ENCODE data around the gene THOC2. TPM values are rescaled to one million over a fixed set of nuclear protein-coding genes. Genes with fewer than 3 reads are reported as not detected.
"Not testable (repeated sequence)": the region's sequence is repeated elsewhere in the genome, so short reads cannot be mapped to it uniquely, and the experiment has no call there.

The THOC2 gene
- 43.3 and 65.8 TPM in 2 replicates for total RNA-seq (2014; rRNA removed; shearing (Covaris generic))

DNA sequence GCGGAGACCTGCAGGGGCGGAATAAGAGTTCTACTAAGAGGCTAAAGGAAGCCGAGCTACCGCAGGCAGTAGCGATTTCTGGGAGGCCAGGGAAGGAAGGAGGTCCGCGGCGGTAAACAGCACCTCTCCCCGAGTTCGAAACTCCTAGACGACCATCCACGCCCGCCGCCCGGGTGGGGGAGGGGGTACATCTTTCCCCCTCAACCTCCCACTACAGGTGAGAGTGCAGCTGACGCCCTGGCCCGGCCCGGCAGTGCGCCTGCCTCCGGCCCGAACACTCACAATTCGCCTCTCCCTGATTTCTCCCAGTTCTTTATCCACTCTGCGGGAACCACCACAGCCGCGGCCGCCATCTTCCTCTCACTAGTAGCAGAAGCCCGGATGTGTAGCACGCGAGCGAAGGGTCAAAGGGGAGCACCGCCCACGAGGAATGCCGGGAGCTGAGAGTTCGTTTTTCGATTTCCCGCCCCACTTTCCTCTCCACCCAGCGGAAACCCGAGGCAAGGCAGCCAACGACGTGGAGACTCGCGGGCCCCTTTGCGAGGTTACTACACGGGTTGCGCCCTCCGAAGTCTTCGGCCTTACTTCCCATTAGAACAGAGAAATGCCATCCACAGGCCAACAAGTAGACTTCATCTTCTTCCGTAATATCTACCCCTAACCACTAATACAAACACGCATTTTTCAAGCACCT lies at the start of gene THOC2:
THOC2 (minus strand) TSS at position 383 of the 694 bp plus-strand sequence; CDS start at position 353, 30 bp downstream.
- H3K36me3 ChIP-seq (replicated peaks; ENCODE audit: control insufficient read depth, insufficient read depth, low read length): no peaks in the 10 kb centered on the region
- DNase-seq: peak; percentile 73
- H3K4me3 ChIP-seq (ENCODE audit: insufficient read depth, low read depth, low read length): peak within 1 kb of the TSS; percentile 79
- H3K27me3 ChIP-seq (ENCODE audit: control insufficient read depth, insufficient read depth, low read length): no peaks in the 10 kb centered on the region

GRCh38 chrX:123781786-123782185 lies 48.9 kb upstream of the THOC2 start:
- DNase-seq; H3K4me3 ChIP-seq (ENCODE audit: insufficient read depth, low read depth, low read length); H3K36me3 ChIP-seq (replicated peaks; ENCODE audit: control insufficient read depth, insufficient read depth, low read length); H3K27me3 ChIP-seq (ENCODE audit: control insufficient read depth, insufficient read depth, low read length): not testable (repeated sequence)

- no peak overlapping the region for H3K4me3 ChIP-seq (ENCODE audit: insufficient read depth, low read depth, low read length)
- H3K36me3 ChIP-seq (replicated peaks; ENCODE audit: control insufficient read depth, insufficient read depth, low read length): no peaks in the 10 kb centered on the region
- no peaks in the 10 kb centered on the region for H3K27me3 ChIP-seq (ENCODE audit: control insufficient read depth, insufficient read depth, low read length)
- no peak for DNase-seq
Observed at GRCh38 chrX:123779908-123780396, 47.1 kb upstream of the THOC2 start.

DNA sequence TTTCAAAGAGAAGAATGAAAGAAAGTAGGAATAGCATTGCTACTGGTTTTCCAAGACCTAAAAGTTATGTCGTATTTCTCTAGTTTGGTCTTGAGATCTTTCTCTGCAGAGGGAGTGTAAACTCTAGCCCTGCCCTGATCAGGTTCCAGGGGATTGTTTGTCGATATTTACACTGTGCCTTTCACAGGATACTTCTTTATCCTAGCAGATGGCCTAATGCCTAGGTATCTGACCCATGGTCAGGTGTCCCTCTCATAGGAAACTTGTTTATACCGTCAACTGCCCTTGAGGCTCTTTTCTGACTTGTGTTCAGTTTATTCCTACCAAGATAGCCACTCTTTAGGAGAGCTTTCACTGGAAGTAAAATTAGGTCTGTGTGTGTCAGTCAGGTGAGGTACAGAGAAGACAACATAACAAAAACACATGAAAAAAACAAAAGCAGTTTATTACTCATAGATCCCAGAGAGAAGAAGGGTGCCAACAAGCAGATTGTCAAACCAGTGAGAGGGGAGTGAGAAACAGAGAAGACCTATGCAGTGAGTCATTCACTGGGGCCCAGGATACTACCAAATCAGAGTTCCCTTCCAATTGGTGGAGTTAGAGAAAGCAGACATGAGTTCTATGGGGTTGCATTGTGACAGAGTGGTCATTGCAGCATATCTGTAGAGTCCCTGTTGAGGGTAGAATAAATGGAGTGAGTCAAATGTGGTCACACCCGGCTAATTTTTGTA lies 40.6 kb upstream of the THOC2 start:
- Histone ChIP-seq H3K27me3 (ENCODE audit: control insufficient read depth, insufficient read depth, low read length) (no peaks in the 10 kb centered on the region), H3K4me3 (ENCODE audit: insufficient read depth, low read depth, low read length) (no peak overlapping the region), H3K36me3 (replicated peaks; ENCODE audit: control insufficient read depth, insufficient read depth, low read length) (no peaks in the 10 kb centered on the region)
- no peak for DNase-seq

- Histone ChIP-seq H3K27me3 (ENCODE audit: control insufficient read depth, insufficient read depth, low read length) (no peaks in the 10 kb centered on the region), H3K4me3 (ENCODE audit: insufficient read depth, low read depth, low read length) (no peak overlapping the region), H3K36me3 (replicated peaks; ENCODE audit: control insufficient read depth, insufficient read depth, low read length) (no peaks in the 10 kb centered on the region)
- no peak for DNase-seq
Observed at GRCh38 chrX:123771449-123772064, 38.7 kb upstream of the THOC2 start.

GRCh38 chrX:123764967-123765871 lies 32.4 kb upstream of the THOC2 start:
- no peaks in the 10 kb centered on the region for H3K27me3 ChIP-seq (ENCODE audit: control insufficient read depth, insufficient read depth, low read length)
- DNase-seq: peak; percentile 95
- peak overlapping the region; percentile 42 for H3K4me3 ChIP-seq (ENCODE audit: insufficient read depth, low read depth, low read length)
- H3K36me3 ChIP-seq (replicated peaks; ENCODE audit: control insufficient read depth, insufficient read depth, low read length): no peaks in the 10 kb centered on the region

GRCh38 chrX:123759849-123760248 lies 27.0 kb upstream of the THOC2 start:
- not testable (repeated sequence) for H3K36me3 ChIP-seq (replicated peaks; ENCODE audit: control insufficient read depth, insufficient read depth, low read length); DNase-seq; H3K27me3 ChIP-seq (ENCODE audit: control insufficient read depth, insufficient read depth, low read length); H3K4me3 ChIP-seq (ENCODE audit: insufficient read depth, low read depth, low read length)

- H3K4me3 ChIP-seq (ENCODE audit: insufficient read depth, low read depth, low read length); DNase-seq; H3K27me3 ChIP-seq (ENCODE audit: control insufficient read depth, insufficient read depth, low read length); H3K36me3 ChIP-seq (replicated peaks; ENCODE audit: control insufficient read depth, insufficient read depth, low read length): not testable (repeated sequence)
Observed at GRCh38 chrX:123757794-123758193, 24.9 kb upstream of the THOC2 start.

GRCh38 chrX:123756320-123756719 lies 23.5 kb upstream of the THOC2 start:
- Histone ChIP-seq H3K4me3 (ENCODE audit: insufficient read depth, low read depth, low read length) (no peak overlapping the region), H3K27me3 (ENCODE audit: control insufficient read depth, insufficient read depth, low read length) (no peaks in the 10 kb centered on the region), H3K36me3 (replicated peaks; ENCODE audit: control insufficient read depth, insufficient read depth, low read length) (no peaks in the 10 kb centered on the region)
- no peak for DNase-seq

DNA sequence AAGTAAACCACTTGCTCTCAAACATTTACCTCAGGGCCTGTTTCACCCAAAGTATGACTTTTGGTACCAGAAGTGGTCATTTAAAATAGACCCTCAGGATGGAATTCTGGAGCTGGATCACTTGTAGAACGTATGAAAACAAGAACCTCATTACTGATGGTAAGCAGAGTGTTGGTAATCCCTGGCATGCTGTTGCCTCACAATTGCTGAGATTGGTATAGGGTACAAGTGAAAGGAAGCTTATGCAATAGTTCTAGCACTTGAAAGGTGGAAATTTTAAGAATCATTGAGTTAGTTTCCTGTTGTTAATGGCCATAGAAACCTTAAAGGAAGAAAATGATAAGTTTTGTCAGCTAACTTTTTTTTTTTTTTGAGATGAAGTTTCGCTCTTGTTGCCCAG lies 22.3 kb upstream of the THOC2 start:
- no peak for DNase-seq
- Histone ChIP-seq H3K36me3 (replicated peaks; ENCODE audit: control insufficient read depth, insufficient read depth, low read length) (no peaks in the 10 kb centered on the region), H3K27me3 (ENCODE audit: control insufficient read depth, insufficient read depth, low read length) (no peaks in the 10 kb centered on the region), H3K4me3 (ENCODE audit: insufficient read depth, low read depth, low read length) (no peak overlapping the region)

DNA sequence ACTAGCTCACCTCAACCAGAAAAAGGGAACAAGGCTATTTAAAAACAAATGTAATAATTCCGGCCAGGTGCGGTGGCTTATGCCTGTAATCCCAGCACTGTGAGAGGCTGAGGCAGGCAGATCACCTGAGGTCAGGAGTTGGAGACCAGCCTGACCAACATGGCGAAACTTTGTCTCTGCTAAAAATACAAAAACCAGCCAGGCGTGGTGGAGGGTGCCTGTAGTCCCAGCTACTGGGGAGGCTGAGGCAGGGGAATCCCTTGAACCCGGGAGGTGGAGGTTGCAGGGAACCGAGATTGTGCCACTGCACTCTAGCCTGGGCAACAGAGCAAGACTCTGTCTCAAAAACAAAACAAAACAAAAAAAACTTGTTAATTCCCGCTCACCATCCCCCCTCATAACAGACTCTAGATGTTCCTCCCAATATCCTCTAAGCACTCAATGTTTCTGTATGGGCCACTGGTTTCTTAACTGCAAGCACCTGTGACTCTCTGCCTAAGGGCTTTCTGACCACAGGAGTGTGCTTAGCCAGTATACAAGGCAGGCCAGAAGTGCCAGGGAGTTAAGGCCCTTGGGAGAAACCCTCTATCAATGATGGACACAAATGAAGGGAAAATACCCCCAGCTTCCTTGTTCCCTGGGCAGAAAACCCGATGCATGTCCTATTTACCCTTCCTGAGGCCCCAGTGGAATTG lies 21.0 kb upstream of the THOC2 start:
- Histone ChIP-seq H3K36me3 (replicated peaks; ENCODE audit: control insufficient read depth, insufficient read depth, low read length) (no peaks in the 10 kb centered on the region), H3K4me3 (ENCODE audit: insufficient read depth, low read depth, low read length) (no peak overlapping the region), H3K27me3 (ENCODE audit: control insufficient read depth, insufficient read depth, low read length) (no peaks in the 10 kb centered on the region)
- no peak for DNase-seq

- DNase-seq: no peak
- Histone ChIP-seq H3K4me3 (ENCODE audit: insufficient read depth, low read depth, low read length) (no peak overlapping the region), H3K27me3 (ENCODE audit: control insufficient read depth, insufficient read depth, low read length) (no peaks in the 10 kb centered on the region), H3K36me3 (replicated peaks; ENCODE audit: control insufficient read depth, insufficient read depth, low read length) (no peaks in the 10 kb centered on the region)
Observed at GRCh38 chrX:123749643-123750042, 16.8 kb upstream of the THOC2 start.

- Histone ChIP-seq H3K27me3 (ENCODE audit: control insufficient read depth, insufficient read depth, low read length) (no peaks in the 10 kb centered on the region), H3K36me3 (replicated peaks; ENCODE audit: control insufficient read depth, insufficient read depth, low read length) (no peaks in the 10 kb centered on the region), H3K4me3 (ENCODE audit: insufficient read depth, low read depth, low read length) (no peak overlapping the region)
- no peak for DNase-seq
Observed at GRCh38 chrX:123745511-123745910, 12.7 kb upstream of the THOC2 start.

- H3K36me3 ChIP-seq (replicated peaks; ENCODE audit: control insufficient read depth, insufficient read depth, low read length): no peaks in the 10 kb centered on the region
Observed at GRCh38 chrX:123743312-123743711, 10.5 kb upstream of the THOC2 start.

More at GRCh38 chrX:123743312-123743711, 10.5 kb upstream of the THOC2 start:
- no peak overlapping the region for H3K4me3 ChIP-seq (ENCODE audit: insufficient read depth, low read depth, low read length)
- no peak for DNase-seq
- no peaks in the 10 kb centered on the region for H3K27me3 ChIP-seq (ENCODE audit: control insufficient read depth, insufficient read depth, low read length)
